HPDE6-E6E7 (cell line): ENCODE results near the gene PHC3.
"Not testable (repeated sequence)": the region's sequence is repeated elsewhere in the genome, so short reads cannot be mapped to it uniquely, and the experiment has no call there.

ENCODE experiments used
- DNase-seq: peaks from one replicate; pipeline ENCODE4 v3.0.0; 2011; ENCODE audit warnings: missing footprints; ENCODE audit errors: extremely low spot score

The PHC3 gene

DNA sequence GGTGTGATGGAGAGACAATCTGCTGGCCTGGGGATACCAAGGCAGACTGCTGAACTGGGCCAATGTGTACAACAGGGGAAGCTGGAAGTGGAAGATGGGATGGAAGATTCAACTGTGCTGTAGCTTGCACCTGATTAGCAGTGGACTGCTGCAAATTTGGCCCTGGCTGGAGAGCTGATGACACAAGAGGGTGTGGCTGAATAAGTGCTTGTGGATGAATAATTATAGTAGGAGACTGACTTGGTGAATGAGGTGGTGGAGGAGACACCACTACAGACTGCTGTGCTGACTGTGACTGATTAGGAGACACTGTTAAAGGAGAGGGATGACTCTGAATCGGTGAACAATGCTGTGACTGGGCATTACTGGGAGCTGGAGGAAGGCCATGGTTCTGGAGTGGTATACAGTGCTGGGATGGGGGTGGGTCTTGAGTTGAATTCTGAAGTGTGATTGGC lies 52.5 kb downstream of the PHC3 start:
- peak; percentile 7 for DNase-seq

- no peak for DNase-seq
Observed at GRCh38 chr3:170128259-170128976, 53.1 kb downstream of the PHC3 start.

- DNase-seq, result peak; percentile 6
Observed at GRCh38 chr3:170117134-170117533, 64.4 kb downstream of the PHC3 start.

DNA sequence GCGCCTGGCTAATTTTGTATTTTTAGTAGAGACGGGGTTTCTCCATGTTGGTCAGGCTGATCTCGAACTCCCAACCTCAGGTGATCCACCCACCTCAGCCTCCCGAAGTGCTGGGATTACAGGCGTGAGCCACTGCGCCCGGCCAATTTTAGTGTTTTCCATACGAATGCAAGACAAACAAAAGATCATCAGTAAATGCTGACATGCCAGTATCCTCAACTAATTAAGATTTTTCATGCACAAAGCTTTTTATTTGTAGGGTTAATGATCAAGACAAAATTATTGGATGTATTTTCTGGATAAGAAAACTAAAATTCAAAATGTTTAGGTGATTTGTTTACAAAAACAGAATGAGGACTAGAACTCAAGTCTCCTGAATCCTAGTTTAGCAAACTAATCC lies 67.4 kb downstream of the PHC3 start:
- not testable (repeated sequence) for DNase-seq

DNA sequence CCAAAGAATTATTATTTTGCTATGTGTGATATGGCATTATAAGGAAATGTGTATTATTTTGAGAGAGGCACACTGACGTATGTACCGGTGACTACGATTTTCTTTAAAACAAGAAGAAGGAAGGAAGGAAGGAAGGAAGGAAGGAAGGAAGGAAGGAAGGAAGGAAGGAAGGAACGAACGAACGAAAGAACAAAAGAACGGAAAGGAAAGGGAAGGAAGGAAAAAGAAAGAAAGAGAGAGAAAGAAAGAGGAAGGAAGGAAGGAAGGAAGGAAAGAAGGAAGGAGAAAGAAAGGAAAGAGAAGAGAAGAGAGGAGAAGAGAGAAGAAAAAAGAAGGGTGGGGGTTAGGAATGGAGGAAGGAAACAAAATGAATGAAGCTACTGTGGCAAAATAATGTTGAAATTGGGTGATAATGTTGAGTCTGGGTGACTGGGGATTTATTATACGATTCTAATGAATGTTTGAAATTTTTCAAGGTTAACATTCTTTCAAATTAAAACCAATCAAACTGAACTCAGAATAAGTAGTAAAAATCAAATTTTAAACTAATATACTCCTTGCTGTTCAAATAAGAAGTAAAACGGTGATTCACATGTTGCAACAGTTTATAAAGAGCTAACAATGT lies 70.3 kb downstream of the PHC3 start:
- no peak for DNase-seq

- no peak for DNase-seq
Observed at GRCh38 chr3:170109579-170110293, 71.8 kb downstream of the PHC3 start.

- DNase-seq, result no peak
Observed at GRCh38 chr3:170108955-170109354, 72.6 kb downstream of the PHC3 start.

DNA sequence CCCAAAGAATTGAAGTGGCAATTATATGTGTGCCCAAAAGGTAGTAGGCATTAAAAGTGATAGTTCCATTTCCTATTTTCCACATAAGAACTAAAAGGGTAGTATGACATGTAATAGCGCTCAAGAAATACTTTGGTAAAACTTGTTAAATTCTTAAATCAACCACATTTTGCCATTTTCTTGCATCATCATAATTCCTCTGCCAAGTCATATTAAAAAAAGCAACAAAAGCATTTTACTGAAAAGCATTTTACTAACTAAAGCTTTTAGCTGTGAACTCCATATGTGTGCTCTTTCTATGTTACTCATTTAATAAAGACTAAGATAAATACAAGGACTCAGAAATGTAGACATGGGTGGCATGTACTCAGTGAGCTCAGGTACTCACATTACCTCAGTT lies 73.6 kb downstream of the PHC3 start:
- DNase-seq, result no peak

DNA sequence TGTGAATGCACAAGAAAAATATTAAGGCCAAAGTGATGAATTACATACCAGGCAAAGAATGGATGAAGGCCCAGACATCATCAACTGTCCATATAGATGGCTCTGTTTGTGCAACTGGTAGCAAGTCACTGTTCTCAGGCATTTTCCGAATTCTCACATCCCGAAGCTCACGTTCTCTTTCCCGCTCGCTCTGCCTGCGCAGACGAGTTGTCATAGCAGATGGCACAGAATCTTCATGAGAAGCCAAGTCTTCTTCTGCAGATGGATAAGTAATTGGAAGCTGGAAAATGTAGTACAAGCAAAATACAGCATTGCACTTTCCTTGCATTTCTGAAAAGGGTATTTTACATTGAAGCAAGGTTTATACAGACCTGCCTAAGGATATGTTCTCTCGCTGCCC lies 79.1 kb downstream of the PHC3 start:
- DNase-seq, result no peak

DNA sequence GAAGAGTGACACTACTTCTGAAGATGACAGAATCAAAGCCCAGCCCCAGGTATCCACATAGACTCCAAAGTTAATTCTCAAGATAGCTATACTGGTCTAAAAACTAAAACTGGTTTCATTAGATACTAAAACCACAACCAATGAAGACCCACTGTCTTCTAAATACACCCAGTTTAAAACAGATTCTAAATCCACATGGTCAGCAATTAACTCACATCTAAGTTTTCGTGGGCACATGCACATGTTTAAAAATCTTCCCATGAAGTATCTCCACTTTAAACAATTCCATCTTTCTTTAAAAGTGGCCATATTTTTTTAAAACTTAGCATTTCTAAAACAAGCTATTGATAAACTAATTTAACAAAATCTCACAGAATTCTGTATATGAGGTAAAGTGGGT lies 80.6 kb downstream of the PHC3 start:
- no peak for DNase-seq

- no peak for DNase-seq
Observed at GRCh38 chr3:170098753-170099152, 82.8 kb downstream of the PHC3 start.

- no peak for DNase-seq
Observed at GRCh38 chr3:170096342-170096741, 85.2 kb downstream of the PHC3 start.

DNA sequence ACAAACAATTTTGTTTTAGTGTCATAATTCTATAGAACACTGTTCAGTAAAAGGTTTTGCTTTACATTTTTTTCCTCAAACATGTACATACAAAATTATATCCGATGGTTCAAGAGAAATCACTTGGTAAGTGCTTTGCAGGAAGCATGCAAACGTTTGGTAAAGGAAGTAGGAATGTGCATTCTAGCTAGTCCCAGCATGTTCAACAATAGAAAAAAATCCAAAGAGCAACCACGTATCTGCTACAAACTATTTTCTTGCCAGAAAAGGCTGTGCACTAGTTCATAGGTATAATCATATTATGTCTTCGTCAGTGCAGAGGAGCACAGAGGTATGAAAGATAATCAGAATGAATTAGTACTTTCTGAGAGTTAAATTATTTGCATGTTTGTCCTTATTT lies 85.8 kb downstream of the PHC3 start:
- DNase-seq, result no peak

GRCh38 chr3:170092907-170093306 lies 88.6 kb downstream of the PHC3 start:
- DNase-seq, result no peak

- no peak for DNase-seq
Observed at GRCh38 chr3:170090601-170090981, 90.9 kb downstream of the PHC3 start.

GRCh38 chr3:170089862-170090600 lies 91.5 kb downstream of the PHC3 start:
- no peak for DNase-seq

DNA sequence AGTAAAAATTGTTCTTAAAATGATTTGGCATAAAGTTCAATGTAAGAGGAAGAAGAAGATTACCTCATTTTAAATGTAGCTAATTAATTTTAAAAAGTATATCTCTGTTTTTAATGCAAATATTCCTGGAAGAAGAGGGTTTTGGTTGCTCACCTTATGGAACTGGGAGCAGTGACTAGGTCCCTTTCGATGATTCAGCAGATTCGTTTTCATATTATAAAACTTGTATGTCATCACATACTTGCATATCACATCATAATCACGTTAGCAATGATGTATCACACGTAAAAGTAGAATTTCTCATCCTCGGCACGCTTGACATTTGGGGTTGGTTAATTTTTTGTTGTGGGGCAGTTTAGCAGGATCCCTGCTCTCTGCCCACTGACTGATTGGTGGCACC lies 96.1 kb downstream of the PHC3 start:
- DNase-seq, result no peak

DNA sequence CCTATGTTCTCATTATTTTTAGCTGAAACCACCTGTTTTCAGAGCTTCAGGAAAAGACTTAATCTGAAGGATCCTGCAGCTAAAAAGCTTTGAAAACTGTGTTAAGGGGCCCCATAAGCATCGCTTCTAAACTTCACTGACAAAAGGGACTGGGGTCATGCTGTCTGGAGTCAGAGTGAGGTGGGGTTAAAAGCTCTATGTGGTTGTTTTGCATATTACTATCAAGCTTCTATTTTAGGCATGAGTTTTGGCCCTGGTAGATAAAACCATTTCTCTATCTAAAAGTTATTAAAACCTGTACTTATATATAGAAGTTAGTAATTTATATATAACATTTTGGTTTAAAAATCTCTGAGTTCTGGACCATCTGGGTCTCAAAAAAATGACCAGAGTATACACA lies 98.2 kb downstream of the PHC3 start:
- no peak for DNase-seq

DNA sequence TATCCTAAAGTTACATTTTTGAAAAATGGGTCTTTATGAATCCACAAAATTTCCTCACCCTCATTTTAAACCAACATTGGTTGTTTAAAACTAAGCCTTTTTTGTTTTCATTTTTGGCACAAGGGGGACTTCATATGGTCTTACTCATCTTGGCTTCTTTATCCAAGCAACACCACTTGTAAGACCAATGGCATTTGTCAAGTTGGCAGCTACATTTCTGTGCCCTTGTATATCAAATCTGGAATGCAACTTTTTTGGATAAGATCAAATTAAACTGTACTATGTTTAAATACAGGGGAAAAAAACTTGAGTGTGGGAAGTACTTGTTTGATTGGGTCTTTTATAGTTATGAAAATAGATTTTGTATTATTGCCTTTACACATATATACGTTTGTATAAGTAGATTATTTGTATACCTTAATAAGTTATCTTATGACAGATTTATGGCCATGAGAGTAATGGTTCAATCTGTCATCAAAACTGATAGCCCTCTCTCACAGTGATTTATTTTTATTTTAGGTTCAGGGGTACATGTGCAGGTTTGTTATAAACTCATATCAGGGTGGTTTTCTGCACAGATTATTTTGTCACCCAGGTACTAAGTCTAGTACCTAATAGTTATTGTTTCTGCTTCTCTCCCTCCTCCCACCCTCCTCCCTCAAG lies 100.3 kb downstream of the PHC3 start:
- no peak for DNase-seq

DNA sequence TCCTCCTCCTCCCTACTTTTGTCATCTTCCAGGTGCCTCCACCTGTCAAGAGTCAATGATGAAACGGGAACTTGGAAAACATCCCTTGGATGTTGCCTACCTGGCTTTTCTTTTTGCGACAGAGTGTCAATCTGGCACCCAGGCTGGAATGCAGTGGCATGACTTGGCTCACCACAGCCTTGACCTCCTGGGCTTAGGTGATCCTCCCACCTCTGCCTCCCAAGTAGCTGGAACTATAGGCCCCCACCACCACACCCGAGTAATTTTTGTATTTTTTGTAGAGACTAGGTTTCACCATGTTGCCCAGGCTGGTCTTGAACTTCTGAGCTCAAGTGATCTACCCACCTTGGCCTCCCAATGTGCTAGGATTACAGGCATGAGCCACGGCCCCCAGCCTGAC lies 100.9 kb downstream of the PHC3 start:
- no peak for DNase-seq

DNA sequence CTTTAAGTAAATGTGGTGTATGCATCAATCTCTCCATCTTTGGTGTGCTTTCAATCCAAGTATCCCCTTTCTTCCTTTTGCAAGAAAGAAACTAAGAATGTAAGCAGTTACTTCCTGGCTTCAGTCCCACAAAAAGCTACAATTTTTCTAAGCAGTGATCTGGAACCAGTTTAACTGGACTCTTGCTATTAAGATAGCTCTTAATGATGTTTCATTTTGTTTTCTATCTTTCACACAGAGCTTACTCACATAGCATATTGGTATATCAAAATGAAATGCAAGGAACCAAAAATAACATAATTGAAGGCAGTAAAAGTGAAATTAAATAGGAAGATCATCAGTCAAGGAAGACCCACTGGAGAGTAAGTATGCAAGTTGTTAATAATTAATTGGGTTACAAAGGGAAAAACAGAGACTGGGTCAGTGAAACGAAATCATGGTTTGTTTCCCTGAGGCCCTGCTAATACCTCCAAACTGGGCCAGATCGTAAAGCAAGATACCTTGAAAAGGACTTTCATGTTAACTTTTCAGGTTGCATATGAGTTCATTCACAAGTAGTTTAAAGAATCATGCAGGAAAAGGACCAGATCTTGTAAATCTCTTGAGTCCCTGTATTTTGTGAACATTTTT lies 101.9 kb downstream of the PHC3 start:
- DNase-seq, result no peak
